ENCODE measurements around the gene PIK3CB.

DNA sequence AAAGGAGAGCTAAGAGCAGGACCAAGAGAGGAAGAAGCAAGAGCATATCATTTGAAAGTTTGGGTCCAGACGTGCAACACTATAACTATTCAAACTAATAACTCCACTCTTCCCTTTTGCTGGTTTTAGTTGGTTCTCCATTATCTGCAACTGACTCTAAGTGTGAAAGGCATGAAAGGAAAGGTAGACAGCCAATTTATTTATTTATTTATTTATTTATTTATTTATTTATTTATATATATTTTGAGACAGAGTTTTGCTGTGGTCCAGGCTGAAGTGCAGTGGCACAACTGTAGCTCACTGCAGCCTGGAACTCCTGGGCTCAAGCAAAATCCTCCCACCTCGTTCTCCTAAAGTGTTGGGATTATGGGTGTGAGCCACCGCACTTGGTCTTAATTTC lies 22.1 kb upstream of the PIK3CB start:
- TF ChIP-seq RAD21 (conservative IDR thresholded peaks at IDR 0.05) (no peak), POLR2AphosphoS5 (IDR thresholded peaks at IDR 0.05) (no peak)
- TF ChIP-seq, protein P1, sequence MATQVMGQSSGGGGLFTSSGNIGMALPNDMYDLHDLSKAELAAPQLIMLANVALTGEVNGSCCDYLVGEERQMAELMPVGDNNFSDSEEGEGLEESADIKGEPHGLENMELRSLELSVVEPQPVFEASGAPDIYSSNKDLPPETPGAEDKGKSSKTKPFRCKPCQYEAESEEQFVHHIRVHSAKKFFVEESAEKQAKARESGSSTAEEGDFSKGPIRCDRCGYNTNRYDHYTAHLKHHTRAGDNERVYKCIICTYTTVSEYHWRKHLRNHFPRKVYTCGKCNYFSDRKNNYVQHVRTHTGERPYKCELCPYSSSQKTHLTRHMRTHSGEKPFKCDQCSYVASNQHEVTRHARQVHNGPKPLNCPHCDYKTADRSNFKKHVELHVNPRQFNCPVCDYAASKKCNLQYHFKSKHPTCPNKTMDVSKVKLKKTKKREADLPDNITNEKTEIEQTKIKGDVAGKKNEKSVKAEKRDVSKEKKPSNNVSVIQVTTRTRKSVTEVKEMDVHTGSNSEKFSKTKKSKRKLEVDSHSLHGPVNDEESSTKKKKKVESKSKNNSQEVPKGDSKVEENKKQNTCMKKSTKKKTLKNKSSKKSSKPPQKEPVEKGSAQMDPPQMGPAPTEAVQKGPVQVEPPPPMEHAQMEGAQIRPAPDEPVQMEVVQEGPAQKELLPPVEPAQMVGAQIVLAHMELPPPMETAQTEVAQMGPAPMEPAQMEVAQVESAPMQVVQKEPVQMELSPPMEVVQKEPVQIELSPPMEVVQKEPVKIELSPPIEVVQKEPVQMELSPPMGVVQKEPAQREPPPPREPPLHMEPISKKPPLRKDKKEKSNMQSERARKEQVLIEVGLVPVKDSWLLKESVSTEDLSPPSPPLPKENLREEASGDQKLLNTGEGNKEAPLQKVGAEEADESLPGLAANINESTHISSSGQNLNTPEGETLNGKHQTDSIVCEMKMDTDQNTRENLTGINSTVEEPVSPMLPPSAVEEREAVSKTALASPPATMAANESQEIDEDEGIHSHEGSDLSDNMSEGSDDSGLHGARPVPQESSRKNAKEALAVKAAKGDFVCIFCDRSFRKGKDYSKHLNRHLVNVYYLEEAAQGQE (IDR thresholded peaks at IDR 0.05; ENCODE audit: borderline replicate concordance): no peak
- TF ChIP-seq, protein P2, sequence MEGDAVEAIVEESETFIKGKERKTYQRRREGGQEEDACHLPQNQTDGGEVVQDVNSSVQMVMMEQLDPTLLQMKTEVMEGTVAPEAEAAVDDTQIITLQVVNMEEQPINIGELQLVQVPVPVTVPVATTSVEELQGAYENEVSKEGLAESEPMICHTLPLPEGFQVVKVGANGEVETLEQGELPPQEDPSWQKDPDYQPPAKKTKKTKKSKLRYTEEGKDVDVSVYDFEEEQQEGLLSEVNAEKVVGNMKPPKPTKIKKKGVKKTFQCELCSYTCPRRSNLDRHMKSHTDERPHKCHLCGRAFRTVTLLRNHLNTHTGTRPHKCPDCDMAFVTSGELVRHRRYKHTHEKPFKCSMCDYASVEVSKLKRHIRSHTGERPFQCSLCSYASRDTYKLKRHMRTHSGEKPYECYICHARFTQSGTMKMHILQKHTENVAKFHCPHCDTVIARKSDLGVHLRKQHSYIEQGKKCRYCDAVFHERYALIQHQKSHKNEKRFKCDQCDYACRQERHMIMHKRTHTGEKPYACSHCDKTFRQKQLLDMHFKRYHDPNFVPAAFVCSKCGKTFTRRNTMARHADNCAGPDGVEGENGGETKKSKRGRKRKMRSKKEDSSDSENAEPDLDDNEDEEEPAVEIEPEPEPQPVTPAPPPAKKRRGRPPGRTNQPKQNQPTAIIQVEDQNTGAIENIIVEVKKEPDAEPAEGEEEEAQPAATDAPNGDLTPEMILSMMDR (IDR thresholded peaks at IDR 0.05; ENCODE audit: poor library complexity, severe bottlenecking): no peak
